ENCODE results near the gene ASPRV1. TPM values are rescaled to one million over a fixed set of nuclear protein-coding genes. Genes with fewer than 3 reads are reported as not detected.

ASPRV1 gene
- total and polyA plus RNA-seq, 10 of the 15 experiments (the other 5 are each of a cell fraction or from before 2014, with no cell fraction given) = 0.11 to 1.1 (median 0.33) TPM

DNA sequence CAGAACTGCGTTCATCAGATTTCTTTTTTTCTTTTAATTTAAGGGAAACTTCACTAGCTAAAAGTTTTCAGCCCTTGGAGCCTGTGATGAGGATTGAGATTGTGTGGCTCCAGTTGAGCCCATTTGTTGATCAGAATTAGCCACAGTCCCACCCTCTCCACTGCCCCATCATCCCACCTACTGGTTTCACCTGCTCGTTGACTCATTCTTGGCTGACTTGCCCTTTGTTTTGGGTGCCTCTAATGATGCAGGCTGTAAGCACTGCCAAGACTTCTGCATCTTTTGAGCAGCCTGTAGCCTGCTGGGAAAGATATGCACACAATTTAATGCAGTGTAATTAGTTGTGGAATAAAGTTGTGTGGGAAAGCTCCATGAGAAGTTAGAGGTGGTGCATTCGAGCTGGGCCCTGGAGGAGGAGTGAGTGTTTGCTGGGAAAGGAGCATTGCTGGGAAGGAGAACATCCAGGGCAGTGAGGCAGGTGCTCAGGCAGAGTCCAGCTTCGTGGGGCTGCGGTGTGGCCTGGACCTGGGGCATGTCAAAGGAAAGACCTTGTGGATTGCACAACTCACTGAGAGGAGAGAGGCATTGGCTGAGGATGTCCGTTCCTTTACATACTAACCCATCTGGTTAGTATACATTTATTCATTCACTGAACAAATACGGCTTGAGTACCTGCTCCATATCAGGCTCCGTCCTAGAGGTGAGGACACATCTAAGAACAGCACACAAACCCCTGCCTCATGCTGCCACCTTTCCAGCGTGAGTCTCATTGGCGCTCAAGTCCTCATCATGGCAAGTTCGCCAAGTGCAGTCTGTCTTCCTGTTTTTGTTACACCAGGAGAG is 18.2 kb downstream of the ASPRV1 start:
- ATAC-seq (no peak), FAIRE-seq (no peak), DNase-seq (ENCODE audit: low read depth, low spot score) (no peak)
- Histone ChIP-seq H3K4me2 (ENCODE audit: control insufficient read depth, insufficient read depth) (no peak overlapping the region), H3K27ac (ENCODE audit: control insufficient read depth, insufficient read depth) (no peak overlapping the region), H2AFZ (ENCODE audit: control insufficient read depth, low read depth, low read length) (no peak overlapping the region), H3K36me3 (ENCODE audit: control insufficient read depth in 2 of 2, insufficient read depth in 2 of 2, low read length in 1 of 2) (peaks cover 0 to 14% of the 10 kb centered on the region in 2 experiments; a peak in 2 of 4 replicates), H3K4me3 (no peak overlapping the region), H3K79me2 (ENCODE audit: control insufficient read depth, insufficient read depth, low read length) (no peaks in the 10 kb centered on the region), H3K27me3 (replicated peaks in 1 of 2; ENCODE audit: control insufficient read depth in 2 of 2, insufficient read depth in 2 of 2, low read length in 1 of 2) (no peaks in the 10 kb centered on the region), H3K9ac (ENCODE audit: control insufficient read depth, insufficient read depth, low read length) (no peak overlapping the region), H3K9me3 (replicated peaks; ENCODE audit: control insufficient read depth, insufficient read depth, low read length) (no peaks in the 10 kb centered on the region), H3K4me1 (ENCODE audit: control insufficient read depth, insufficient read depth, low read length) (peaks cover 13% of the 10 kb centered on the region), H4K20me1 (ENCODE audit: control insufficient read depth, insufficient read depth) (no peaks in the 10 kb centered on the region)
- TF ChIP-seq LARP7 (IDR thresholded peaks at IDR 0.05) (no peak), CBFB (IDR thresholded peaks at IDR 0.05; ENCODE audit: low read depth) (no peak), SIN3A (IDR thresholded peaks at IDR 0.05; ENCODE audit: low read depth, low read length) (no peak), ZNF217 (IDR thresholded peaks at IDR 0.05) (no peak), YY1 (IDR thresholded peaks at IDR 0.05; ENCODE audit: low read depth, low read length) (no peak), CEBPB (IDR thresholded peaks at IDR 0.05; ENCODE audit: borderline replicate concordance in 1 of 2, low read depth in 2 of 2, low read length in 2 of 2) (no peak), HCFC1 (IDR thresholded peaks at IDR 0.05; ENCODE audit: low read length) (no peak)
- TF ChIP-seq, protein P1, sequence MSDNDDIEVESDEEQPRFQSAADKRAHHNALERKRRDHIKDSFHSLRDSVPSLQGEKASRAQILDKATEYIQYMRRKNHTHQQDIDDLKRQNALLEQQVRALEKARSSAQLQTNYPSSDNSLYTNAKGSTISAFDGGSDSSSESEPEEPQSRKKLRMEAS (IDR thresholded peaks at IDR 0.05; ENCODE audit: low read depth, low read length) = no peak
- TF ChIP-seq, protein P2, sequence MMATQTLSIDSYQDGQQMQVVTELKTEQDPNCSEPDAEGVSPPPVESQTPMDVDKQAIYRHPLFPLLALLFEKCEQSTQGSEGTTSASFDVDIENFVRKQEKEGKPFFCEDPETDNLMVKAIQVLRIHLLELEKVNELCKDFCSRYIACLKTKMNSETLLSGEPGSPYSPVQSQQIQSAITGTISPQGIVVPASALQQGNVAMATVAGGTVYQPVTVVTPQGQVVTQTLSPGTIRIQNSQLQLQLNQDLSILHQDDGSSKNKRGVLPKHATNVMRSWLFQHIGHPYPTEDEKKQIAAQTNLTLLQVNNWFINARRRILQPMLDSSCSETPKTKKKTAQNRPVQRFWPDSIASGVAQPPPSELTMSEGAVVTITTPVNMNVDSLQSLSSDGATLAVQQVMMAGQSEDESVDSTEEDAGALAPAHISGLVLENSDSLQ (IDR thresholded peaks at IDR 0.05) = no peak
- TF ChIP-seq, protein P3, sequence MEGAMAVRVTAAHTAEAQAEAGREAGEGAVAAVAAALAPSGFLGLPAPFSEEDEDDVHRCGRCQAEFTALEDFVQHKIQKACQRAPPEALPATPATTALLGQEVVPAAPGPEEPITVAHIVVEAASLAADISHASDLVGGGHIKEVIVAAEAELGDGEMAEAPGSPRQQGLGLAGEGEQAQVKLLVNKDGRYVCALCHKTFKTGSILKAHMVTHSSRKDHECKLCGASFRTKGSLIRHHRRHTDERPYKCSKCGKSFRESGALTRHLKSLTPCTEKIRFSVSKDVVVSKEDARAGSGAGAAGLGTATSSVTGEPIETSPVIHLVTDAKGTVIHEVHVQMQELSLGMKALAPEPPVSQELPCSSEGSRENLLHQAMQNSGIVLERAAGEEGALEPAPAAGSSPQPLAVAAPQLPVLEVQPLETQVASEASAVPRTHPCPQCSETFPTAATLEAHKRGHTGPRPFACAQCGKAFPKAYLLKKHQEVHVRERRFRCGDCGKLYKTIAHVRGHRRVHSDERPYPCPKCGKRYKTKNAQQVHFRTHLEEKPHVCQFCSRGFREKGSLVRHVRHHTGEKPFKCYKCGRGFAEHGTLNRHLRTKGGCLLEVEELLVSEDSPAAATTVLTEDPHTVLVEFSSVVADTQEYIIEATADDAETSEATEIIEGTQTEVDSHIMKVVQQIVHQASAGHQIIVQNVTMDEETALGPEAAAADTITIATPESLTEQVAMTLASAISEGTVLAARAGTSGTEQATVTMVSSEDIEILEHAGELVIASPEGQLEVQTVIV (IDR thresholded peaks at IDR 0.05; ENCODE audit: borderline replicate concordance, partially characterized antibody) = no peak
- TF ChIP-seq, protein P4, sequence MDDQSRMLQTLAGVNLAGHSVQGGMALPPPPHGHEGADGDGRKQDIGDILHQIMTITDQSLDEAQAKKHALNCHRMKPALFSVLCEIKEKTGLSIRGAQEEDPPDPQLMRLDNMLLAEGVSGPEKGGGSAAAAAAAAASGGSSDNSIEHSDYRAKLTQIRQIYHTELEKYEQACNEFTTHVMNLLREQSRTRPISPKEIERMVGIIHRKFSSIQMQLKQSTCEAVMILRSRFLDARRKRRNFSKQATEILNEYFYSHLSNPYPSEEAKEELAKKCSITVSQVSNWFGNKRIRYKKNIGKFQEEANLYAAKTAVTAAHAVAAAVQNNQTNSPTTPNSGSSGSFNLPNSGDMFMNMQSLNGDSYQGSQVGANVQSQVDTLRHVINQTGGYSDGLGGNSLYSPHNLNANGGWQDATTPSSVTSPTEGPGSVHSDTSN (IDR thresholded peaks at IDR 0.05; ENCODE audit: insufficient replicate concordance, low read depth, low read length) = no peak
- RAD21 ChIA-PET (ENCODE audit: unreplicated experiment) = no interaction called here
- intact Hi-C loops (cut with micrococcal nuclease; ENCODE audit: unreplicated experiment) = no loop called here
- WGBS (ENCODE audit: insufficient coverage, insufficient replicate concordance, low lambda C conversion rate, missing lambda C conversion rate) = 81% methylated on average over 11 of the region's 11 CpGs
- CTCF ChIA-PET = no interaction called here
- no TSS peak for BruUV-seq (replicated peaks)
- SMC1A ChIA-PET (ENCODE audit: uncharacterized antibody, unreplicated experiment) = interaction anchor here (0.7 kb wide), 1 partner anchor 46 kb away, joined by 3 read pairs; no protein-coding TSS in a partner anchor
- in situ Hi-C loops (cut with MboI) = no loop called here
- POLR2A ChIA-PET = no interaction called here
